GM20431 (cell line): Measurements from ENCODE around the gene IQGAP2.

Experiments
- in situ Hi-C: fragments of 300-500 bp; cut with MseI, MboI; formaldehyde crosslinking; loops from one replicate; pipeline ENCODE4 v1.15.0; 2020; ENCODE audit warnings: low sequenced_read_pairs; ENCODE audit not compliant: unreplicated experiment

IQGAP2 gene

DNA sequence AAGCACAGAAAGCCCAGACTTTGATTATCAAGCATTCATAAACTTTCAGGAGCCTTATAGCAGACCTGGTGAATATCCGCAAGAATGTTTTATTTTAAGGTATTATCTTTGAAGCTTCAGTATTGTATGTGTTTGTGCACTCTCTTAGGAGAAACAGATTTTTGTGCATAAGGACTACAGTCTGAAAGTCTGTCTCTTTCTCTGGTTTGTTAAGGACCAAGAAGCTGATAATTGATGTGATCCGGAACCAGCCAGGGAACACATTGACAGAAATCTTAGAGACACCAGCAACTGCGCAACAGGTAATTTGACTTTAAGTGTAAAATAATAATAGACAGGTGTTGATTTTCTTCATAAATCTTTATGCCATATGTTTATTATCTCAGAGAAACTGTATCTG is 290.1 kb downstream of the IQGAP2 start:
- in situ Hi-C loops, result no loop called here

GRCh38 chr5:76694317-76694716 is 291.2 kb downstream of the IQGAP2 start:
- in situ Hi-C loops, result no loop called here

DNA sequence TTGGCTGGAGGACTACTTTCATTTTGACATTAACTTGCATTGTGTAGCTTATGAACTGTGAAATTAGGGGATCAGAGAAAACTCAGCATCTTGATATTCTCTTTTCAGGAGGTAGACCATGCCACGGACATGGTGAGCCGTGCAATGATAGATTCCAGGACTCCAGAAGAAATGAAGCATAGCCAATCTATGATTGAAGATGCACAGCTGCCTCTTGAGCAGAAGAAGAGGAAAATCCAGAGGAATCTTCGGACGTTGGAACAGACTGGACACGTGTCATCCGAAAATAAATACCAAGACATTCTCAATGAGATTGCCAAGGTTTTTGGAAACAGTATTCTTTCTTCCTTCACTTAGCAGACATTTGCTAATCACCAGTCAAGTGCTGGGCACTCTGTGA is 292.3 kb downstream of the IQGAP2 start:
- in situ Hi-C loops, result no loop called here

GRCh38 chr5:76696251-76696650 is 293.2 kb downstream of the IQGAP2 start:
- in situ Hi-C loops, result no loop called here

DNA sequence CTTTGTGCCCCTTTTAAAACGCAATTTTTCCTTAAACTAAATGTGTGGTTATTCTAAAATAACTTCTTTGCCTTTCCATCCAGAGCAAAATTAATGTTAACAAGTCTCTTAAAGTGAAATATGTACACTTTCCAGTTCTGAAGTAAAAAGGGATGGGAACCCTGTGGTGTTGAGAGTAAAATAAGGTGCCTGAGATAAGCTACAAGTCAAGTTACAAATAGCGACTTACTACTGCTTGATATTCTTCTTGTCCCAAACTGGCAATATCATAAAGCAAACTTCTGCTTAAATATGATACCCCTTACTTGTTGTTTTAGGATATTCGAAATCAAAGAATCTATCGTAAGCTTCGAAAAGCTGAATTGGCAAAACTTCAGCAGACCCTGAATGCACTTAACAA is 294.6 kb downstream of the IQGAP2 start:
- in situ Hi-C loops, result no loop called here

DNA sequence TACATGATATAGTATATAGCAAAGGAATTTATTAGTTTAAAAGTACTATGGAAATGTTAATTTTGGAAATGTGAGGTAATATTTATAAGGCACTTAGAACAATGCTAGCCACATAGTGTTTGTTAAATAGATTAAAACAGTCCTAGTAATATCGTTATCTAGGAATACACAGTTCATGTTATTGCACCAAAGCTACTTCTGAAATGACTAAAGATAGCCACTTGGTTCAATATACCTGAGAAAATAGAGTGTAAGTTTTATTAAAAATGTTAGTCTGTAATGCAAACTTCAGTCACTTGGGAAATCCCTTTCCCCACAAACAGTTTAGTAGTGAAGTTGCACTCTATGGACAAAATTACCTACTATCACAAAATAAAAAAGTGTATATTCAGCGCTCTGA is 297.5 kb downstream of the IQGAP2 start:
- in situ Hi-C loops, result no loop called here

GRCh38 chr5:76701298-76701697 is 298.2 kb downstream of the IQGAP2 start:
- in situ Hi-C loops, result no loop called here

DNA sequence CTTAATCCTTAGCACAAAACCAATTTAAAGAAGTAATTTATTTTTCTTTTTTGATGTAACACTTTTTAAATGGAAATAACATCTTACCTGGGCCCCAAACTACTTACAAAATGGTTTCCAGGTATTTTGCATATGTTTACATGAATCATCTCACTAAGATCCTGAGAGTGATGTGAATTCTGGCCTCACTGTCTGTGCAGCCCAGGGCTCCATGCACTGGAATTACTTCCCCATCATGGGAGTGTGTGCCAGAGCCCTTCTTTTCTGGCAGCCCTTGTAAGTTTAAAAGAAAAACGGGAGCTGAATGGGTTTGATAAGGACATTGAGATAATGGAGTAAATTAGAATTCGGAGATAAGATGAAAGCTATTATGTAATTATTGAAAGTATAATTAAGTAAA is 300.6 kb downstream of the IQGAP2 start:
- in situ Hi-C loops, result no loop called here

DNA sequence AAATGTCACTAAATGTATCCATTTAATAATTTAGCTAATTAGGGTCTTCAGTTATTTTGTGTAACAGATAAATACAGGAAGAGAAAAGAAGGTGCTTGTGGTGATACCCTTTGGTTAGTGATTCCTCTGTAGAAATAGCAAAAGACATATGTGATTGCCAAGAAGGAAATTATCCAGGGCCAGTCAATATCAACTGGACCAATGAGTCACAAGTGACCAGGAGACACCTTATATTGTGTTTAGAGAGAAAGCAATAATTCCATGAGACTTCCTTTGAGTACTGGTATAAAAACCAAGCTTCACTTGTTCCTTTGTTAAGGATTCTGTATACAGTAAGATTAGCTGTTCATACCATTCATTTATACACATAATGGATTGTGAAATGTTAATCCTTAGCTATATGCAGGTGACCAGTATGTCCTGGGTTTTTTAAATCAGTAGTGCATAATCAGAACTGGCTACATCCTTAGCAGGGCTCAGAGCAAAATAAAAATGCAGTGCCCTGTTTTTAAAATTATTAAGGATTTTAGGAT is 301.1 kb downstream of the IQGAP2 start:
- in situ Hi-C loops, result no loop called here

- in situ Hi-C loops, result no loop called here
Observed at GRCh38 chr5:76705574-76705973, 302.5 kb downstream of the IQGAP2 start.

- in situ Hi-C loops, result no loop called here
Observed at GRCh38 chr5:76709762-76710161, 306.7 kb downstream of the IQGAP2 start.

DNA sequence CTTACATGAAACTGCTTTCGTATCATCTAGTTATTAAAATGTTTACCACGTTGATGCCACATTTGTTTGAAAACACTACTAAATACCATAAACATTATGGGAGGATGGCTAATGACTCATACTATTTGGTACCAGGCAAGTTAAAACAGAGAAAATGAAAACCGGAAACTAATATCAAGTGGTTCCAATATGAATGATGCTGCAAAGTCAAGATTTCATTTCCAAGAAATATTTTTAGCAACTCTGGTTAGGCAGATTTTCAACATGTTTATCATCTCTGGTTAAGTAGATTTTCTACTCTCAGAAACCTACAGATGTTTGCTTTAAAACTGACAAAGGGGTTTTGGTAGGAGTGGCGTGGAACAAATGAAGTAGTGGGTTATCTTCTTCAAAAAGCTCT is 307.9 kb downstream of the IQGAP2 start:
- in situ Hi-C loops, result no loop called here

DNA sequence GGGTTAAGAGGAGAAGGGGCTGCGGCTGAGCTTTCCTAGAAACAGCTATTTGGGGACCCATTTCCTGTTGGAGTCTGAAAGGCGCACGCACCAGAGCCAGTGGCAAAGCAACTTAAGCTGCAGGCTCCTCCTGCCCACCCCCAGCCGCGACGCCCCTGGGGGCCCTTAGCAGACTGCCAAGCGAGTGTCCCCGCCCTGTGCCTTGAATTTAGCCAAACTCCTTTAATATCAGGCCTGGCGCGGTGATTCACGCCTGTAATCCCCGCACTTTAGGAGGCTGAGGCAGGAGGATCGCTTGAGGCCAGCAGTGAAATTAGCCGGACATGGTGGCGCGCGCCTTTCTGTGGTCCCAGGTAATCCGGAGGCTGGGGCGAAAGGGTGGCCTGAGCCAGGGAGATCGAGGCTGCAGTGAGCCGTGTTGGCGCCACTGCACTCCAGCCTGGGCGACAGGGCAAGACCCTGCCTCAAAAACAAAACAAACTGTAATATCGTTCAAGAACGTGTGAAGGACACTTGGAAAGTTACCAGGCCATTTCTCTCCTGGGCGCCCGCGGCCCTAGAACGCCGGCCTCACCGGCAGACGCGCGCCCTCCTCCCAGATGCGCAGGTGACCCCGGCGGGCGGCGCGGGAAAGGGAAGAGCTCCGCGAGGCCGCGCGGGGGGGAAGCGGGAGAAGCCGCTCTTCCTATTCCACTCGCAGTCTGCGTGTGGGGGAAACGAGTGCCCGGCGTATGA is 311.8 kb downstream of the IQGAP2 start:
- in situ Hi-C loops, result no loop called here

GRCh38 chr5:76715486-76715735 is 312.3 kb downstream of the IQGAP2 start:
- in situ Hi-C loops, result no loop called here

- in situ Hi-C loops, result no loop called here
Observed at GRCh38 chr5:76715736-76716455, 312.8 kb downstream of the IQGAP2 start, which contains the start of gene F2R. Gene F2R, plus strand, starts transcription at chr5:76716126. Its CDS starts 182 bp downstream, at chr5:76716308.

DNA sequence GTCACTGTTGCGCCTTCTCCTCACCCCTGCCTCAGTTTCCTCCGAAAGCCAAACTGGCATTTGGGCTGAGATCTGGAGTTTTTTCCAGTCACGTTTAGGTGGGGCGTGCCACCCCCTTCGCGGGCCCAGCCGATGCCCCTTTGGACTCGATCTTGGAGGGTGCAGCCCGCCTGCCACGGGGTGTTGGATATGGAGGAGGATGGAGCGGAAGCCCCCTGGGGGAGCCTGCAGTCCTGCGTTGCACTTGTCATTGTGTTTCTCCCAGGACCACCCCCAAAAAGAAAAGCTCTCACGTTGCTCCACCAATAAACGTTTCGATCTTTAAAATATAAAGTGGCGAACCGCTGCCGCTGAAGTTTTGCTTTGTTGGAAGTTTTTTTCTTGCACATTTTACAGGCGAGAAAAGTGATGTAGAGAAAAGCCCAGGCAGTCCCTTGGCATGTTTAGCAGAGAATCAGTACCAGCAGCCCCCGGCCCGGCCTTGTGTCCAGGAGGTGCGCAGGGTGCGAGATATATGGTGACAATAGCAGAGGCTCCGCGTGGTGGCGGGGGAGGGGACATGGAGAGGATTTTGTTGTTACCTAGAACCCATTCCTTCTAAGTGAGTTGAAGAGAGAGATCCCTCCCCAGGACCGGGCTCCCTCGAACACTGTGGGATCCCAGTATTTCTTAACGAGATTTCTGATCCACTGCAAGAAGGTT is 313.5 kb downstream of the IQGAP2 start:
- in situ Hi-C loops, result no loop called here

- in situ Hi-C loops, result no loop called here
Observed at GRCh38 chr5:76717222-76718083, 314.4 kb downstream of the IQGAP2 start.

DNA sequence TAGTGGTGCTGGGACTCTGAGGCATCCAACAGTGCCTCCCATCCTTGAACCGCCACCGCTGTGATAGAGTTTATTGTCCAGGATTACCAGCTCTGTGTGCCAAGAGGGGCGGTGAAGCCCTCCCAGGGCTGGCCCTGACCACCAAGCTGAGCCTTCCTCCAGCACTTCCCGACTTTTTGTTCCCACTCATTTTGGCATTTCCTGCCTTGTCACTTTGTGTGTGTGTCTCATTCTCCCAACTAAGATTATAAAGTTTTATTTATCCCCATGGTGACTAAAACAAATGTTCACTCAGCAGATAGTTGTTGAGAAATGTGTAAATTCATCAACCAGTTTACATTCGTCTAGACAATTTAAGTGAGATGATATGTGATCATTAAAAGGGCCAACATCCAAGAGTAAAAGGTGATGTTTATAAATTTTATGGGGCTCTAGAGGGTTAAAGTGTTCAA is 315.3 kb downstream of the IQGAP2 start:
- in situ Hi-C loops, result no loop called here

DNA sequence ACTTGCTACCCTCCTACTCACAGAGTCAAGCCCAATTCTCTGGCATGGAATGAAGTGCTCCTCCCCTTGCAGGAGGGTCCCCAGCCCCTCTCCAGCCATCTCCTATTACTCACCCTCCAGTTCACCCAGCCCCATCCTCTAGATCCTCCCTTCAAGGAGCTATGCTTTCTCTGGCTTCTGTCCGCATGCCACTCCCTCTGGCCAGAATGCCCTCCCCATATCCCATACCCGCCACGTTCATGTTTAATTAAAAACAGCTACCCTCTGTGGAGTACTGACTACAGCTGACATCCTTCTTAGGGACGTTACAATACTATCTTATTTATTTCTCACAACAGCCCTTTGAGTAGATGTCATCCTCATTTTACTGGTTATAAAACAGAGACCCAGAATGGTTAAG is 315.8 kb downstream of the IQGAP2 start:
- in situ Hi-C loops, result no loop called here

- in situ Hi-C loops, result no loop called here
Observed at GRCh38 chr5:76720988-76721569, 318.0 kb downstream of the IQGAP2 start.
